ENCODE measurements around the gene ZNF808. TPM values are rescaled to one million over a fixed set of nuclear protein-coding genes. Genes with fewer than 3 reads are reported as not detected.

ZNF808 gene
- total and polyA plus RNA-seq, 9 of the 15 experiments (the other 6 are each of a cell fraction or from before 2014, with no cell fraction given), result 3.1 to 20.1 (median 10.9) TPM

- TF ChIP-seq NCOA1 (IDR thresholded peaks at IDR 0.05; ENCODE audit: low read depth), result no peak
- no peak for TF ChIP-seq PKNOX1 (IDR thresholded peaks at IDR 0.05)
- no peak for TF ChIP-seq NCOA6 (IDR thresholded peaks at IDR 0.05)
- TF ChIP-seq HNRNPK (IDR thresholded peaks at IDR 0.05; ENCODE audit: low read depth, low read length, poor library complexity, severe bottlenecking), result no peak
- no peak for TF ChIP-seq PREB (CRISPR knock-in tag; IDR thresholded peaks at IDR 0.05)
- TF ChIP-seq HINFP (tag; conservative IDR thresholded peaks at IDR 0.05; ENCODE audit: low read depth), result no peak
- no peak for TF ChIP-seq MCM2 (IDR thresholded peaks at IDR 0.05; ENCODE audit: low read depth)
- peak; percentile 68 for TF ChIP-seq ESRRA (IDR thresholded peaks at IDR 0.05; ENCODE audit: borderline replicate concordance, low read depth)
- TF ChIP-seq ZKSCAN3 (CRISPR knock-in tag; IDR thresholded peaks at IDR 0.05), result no peak
- no peak for TF ChIP-seq YBX1 (IDR thresholded peaks at IDR 0.05)
- TF ChIP-seq HMG20B (CRISPR knock-in tag; IDR thresholded peaks at IDR 0.05), result no peak
- peak in 1 of 2 experiments; percentile 50; a peak in 2 of 4 replicates for TF ChIP-seq HDAC1 (IDR thresholded peaks at IDR 0.05)
- TF ChIP-seq NR2C1 (IDR thresholded peaks at IDR 0.05), result peak; percentile 90
- TF ChIP-seq NR2C1 (tag; IDR thresholded peaks at IDR 0.05), result peak; percentile 91
- TF ChIP-seq NCOA2 (IDR thresholded peaks at IDR 0.05; ENCODE audit: partially characterized antibody in 2 of 2), result no peak
- no peak for TF ChIP-seq CUX1 (CRISPR knock-in tag; IDR thresholded peaks at IDR 0.05)
- TF ChIP-seq HOMEZ (CRISPR knock-in tag; IDR thresholded peaks at IDR 0.05), result no peak
- TF ChIP-seq PHF20 (IDR thresholded peaks at IDR 0.05; ENCODE audit: partially characterized antibody), result peak; percentile 50
Measured at GRCh38 chr19:52527134-52527955, at the start of gene ZNF808 (continued).
